Measurements from ENCODE around the gene TBC1D32. TPM values are rescaled to one million over a fixed set of nuclear protein-coding genes. Genes with fewer than 3 reads are reported as not detected.

Gene TBC1D32
- total RNA-seq, 1 donor from 2014 or later = 2.1 TPM

DNA sequence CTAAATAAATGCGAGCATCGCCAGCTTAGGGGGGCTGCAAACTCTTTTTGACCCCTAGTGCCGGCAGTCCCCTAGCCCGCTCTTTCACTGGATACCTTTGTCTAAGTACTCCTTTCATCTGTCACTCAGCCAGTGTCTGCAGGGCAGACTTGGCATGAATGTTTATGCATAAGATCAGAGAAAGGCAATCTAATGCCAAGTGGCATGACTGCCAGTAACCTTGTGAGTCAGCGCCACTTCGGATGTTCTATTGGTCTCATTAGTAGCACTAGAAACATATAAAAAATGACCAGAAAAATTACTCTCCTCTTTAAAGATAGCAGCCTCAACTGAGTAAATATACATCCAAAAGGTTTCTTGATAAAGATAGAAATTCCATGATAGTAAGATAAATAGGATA is 192.2 kb downstream of the TBC1D32 start:
- intact Hi-C loops (cut with DNase I) = no loop called here
- H3K27ac ChIP-seq = no peak overlapping the region
- no peak overlapping the region for H3K4me3 ChIP-seq
- no peaks in the 10 kb centered on the region for H3K4me1 ChIP-seq
- H3K9me3 ChIP-seq = no peaks in the 10 kb centered on the region
- DNase-seq (ENCODE audit: low spot score in 2 of 2) = no peak
- no peaks in the 10 kb centered on the region for H3K36me3 ChIP-seq
- no peaks in the 10 kb centered on the region for H3K27me3 ChIP-seq
- no peak for TF ChIP-seq CTCF (IDR thresholded peaks at IDR 0.05)

- Histone ChIP-seq H3K36me3 (no peaks in the 10 kb centered on the region), H3K27me3 (no peaks in the 10 kb centered on the region), H3K4me3 (no peak overlapping the region), H3K4me1 (no peaks in the 10 kb centered on the region), H3K9me3 (no peaks in the 10 kb centered on the region), H3K27ac (no peak overlapping the region)
- intact Hi-C loops (cut with DNase I) = no loop called here
- TF ChIP-seq CTCF (IDR thresholded peaks at IDR 0.05) = no peak
- DNase-seq (ENCODE audit: low spot score in 2 of 2) = no peak
These were observed 198.9 kb downstream of the TBC1D32 start for GRCh38 chr6:121135425-121135824.

DNA sequence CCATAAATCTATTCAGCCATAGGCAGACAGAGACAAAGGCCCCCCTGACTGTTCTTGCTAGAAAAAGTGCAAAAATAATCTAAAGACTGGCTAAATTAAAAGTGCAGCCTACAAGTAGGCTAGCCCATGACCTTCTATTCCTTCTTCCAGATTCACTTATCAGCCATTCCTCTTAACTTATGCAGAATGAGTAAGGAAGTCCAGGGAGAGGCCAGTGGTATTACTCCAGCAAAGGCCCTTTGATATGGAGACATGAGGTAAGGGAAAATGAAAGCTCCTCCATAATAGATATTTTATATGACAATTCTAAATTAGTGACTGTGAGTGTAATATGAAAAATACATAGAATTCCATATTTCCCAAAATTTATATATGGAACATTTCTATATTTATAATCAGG is 199.4 kb downstream of the TBC1D32 start:
- Histone ChIP-seq H3K36me3 (no peaks in the 10 kb centered on the region), H3K4me3 (no peak overlapping the region), H3K27me3 (no peaks in the 10 kb centered on the region), H3K27ac (no peak overlapping the region), H3K4me1 (no peaks in the 10 kb centered on the region), H3K9me3 (no peaks in the 10 kb centered on the region)
- TF ChIP-seq CTCF (IDR thresholded peaks at IDR 0.05) = no peak
- no peak for DNase-seq (ENCODE audit: low spot score in 2 of 2)
- intact Hi-C loops (cut with DNase I) = no loop called here

- peaks cover 0 to 27% of the 10 kb centered on the region in 2 donors for H3K36me3 ChIP-seq
- no peak overlapping the region for H3K27ac ChIP-seq
- TF ChIP-seq CTCF (IDR thresholded peaks at IDR 0.05) = no peak
- H3K4me1 ChIP-seq = no peaks in the 10 kb centered on the region
- H3K27me3 ChIP-seq = no peaks in the 10 kb centered on the region
- peaks cover 0 to 14% of the 10 kb centered on the region in 2 donors for H3K9me3 ChIP-seq
- no peak overlapping the region for H3K4me3 ChIP-seq
- intact Hi-C loops (cut with DNase I) = no loop called here
- no peak for DNase-seq (ENCODE audit: low spot score in 2 of 2)
These were observed 209.7 kb downstream of the TBC1D32 start for GRCh38 chr6:121124600-121124999.

DNA sequence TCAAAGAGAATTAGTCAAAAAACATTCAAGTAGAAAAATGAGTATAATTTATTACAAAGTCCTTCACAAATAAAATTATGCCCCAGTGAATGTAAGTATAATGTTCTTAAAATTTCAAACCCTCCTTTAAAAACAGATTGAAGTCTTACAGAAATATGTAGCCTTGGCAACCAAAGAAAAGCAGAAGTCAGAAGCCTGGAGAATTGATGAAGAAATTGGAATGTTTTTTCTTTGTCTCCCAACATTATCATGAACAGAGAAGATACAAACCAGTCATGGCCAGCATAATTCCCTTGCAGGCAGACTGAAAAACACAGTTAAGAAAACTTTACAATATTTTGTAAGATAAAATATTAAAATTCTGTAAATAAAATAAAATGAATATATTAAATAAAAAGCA is 221.9 kb downstream of the TBC1D32 start:
- Histone ChIP-seq H3K36me3 (no peaks in the 10 kb centered on the region), H3K4me1 (no peaks in the 10 kb centered on the region), H3K4me3 (no peak overlapping the region), H3K27me3 (no peaks in the 10 kb centered on the region), H3K27ac (no peak overlapping the region), H3K9me3 (no peaks in the 10 kb centered on the region)
- intact Hi-C loops (cut with DNase I) = no loop called here
- TF ChIP-seq CTCF (IDR thresholded peaks at IDR 0.05) = no peak
- DNase-seq (ENCODE audit: low spot score in 2 of 2) = no peak

GRCh38 chr6:121110733-121111132 is 223.5 kb downstream of the TBC1D32 start:
- no peak overlapping the region for H3K27ac ChIP-seq
- H3K36me3 ChIP-seq = no peaks in the 10 kb centered on the region
- intact Hi-C loops (cut with DNase I) = no loop called here
- no peak overlapping the region for H3K4me3 ChIP-seq
- no peak for TF ChIP-seq CTCF (IDR thresholded peaks at IDR 0.05)
- no peaks in the 10 kb centered on the region for H3K27me3 ChIP-seq
- no peaks in the 10 kb centered on the region for H3K4me1 ChIP-seq
- no peaks in the 10 kb centered on the region for H3K9me3 ChIP-seq
- DNase-seq (ENCODE audit: low spot score in 2 of 2) = no peak

All from ascending aorta (tissue), 2 donors.